ENCODE data around the gene DIP2A.

DNA sequence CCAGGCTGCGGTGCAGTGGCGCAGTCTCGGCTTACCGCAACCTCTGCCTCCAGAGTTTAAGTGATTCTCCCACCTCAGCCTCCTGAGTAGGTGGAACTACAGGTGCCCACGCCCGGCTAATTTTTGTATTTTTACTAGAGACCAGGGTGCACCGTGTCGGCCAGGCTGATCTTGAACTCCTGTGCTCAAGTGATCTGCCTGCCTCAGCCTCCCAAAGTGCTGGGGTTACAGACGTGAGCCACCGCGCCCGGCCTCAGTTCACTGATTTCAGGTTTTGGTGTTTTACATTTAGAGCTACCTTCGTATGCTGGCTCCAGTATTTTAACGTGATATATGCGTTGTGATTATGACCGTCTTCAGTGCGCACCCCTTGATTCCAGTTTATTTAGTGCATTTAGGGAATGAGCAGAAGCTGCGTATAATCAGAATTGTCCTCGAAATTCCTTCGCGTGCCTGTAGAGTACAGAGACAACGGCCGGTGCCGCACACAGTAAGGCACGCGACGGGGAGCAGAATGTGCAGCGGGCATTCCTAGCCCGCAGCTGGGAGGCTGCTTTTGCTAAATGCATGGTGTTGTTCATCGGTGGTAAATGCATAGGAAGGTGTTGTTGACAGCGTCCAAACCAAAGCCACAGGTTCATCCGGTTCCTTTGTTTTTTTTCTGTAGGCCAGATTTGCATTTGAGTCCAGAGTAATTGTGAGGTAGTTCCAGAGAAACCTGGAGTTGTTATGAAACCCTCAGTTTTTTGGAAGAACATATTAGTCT lies 48.9 kb upstream of the DIP2A start:
- TF ChIP-seq POLR2AphosphoS5 (IDR thresholded peaks at IDR 0.05; ENCODE audit: borderline replicate concordance, low read depth, low read length) (no peak), EZH2 (IDR thresholded peaks at IDR 0.05) (no peak), FOXP2 (optimal IDR thresholded peaks at IDR 0.05; ENCODE audit: control extremely low read depth, extremely low read length, insufficient read depth) (no peak)
